HG03159 (cell line): ENCODE data around the gene ACIN1.
"Not testable (repeated sequence)": the region's sequence is repeated elsewhere in the genome, so short reads cannot be mapped to it uniquely, and the experiment has no call there.

Experiments used
- ATAC-seq: cut with Tn5 transposase; IDR thresholded peaks from one replicate; pipeline ENCODE4 v1.9.1; 2021; ENCODE audit warnings: mild to moderate bottlenecking, moderate library complexity; ENCODE audit not compliant: unreplicated experiment

ACIN1 gene

DNA sequence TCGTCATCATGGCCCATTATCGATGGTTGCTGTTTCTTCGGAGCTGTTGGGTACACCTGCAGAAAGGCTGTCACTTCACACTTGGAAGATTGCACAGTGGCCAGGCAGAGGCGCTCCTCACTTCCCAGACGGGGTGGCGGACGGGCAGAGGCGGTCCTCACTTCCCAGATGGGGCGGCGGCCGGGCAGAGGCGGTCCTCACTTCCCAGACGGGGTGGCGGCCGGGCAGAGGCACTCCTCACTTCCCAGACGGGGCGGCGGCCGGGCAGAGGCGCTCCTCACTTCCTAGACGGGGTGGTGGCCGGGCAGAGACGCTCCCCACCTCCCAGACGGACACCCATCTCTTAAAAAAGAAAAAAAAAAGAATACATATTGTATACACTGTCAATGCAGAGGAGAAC, 13.2 kb upstream of the ACIN1 start:
- ATAC-seq: not testable (repeated sequence)

GRCh38 chr14:23107620-23108019, 12.7 kb upstream of the ACIN1 start:
- ATAC-seq: not testable (repeated sequence)

DNA sequence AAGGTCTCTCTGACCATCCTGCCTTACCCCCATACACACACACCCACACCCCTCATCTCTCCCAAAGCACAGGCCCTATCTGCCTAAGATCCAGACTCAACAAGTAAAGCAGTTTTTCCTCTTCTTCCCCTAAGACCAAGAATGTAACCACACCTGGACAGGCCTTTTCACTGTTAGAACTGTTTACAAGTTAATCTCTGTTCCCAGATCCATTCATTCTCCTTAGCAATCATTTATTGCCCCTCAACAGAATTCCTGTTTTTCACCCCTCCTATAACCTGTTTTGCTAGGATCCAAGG, 11.8 kb upstream of the ACIN1 start:
- no peak for ATAC-seq

DNA sequence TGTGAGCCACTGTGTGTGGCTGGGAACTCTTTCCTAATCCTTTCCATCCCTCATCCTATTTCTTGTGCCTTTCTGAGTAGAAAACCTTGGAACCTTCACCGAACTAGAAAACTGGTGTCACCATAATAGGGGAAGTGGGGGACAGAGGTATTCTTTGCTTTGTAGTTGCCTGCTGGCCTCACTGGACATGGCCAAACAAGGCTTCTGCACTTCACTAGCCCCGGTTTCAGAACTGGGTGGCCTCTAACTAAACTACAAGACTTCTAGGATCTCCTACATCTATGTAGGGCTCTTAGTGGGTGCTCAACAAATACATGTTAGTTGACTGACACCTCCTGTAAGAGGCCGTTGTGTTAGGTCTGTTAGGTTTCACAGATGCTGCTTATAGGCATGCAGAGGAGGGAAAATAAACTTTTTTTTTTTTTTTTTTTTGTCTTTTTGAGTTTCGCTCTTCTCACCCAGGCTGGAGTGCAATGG, 10.4 kb upstream of the ACIN1 start:
- ATAC-seq: no peak

- no peak for ATAC-seq
Observed at GRCh38 chr14:23104591-23105347, 9.8 kb upstream of the ACIN1 start, which contains the start of gene CIROP. TSS of gene CIROP (minus strand) at chr14:23104989. CDS start at chr14:23104920, 69 bp downstream.

DNA sequence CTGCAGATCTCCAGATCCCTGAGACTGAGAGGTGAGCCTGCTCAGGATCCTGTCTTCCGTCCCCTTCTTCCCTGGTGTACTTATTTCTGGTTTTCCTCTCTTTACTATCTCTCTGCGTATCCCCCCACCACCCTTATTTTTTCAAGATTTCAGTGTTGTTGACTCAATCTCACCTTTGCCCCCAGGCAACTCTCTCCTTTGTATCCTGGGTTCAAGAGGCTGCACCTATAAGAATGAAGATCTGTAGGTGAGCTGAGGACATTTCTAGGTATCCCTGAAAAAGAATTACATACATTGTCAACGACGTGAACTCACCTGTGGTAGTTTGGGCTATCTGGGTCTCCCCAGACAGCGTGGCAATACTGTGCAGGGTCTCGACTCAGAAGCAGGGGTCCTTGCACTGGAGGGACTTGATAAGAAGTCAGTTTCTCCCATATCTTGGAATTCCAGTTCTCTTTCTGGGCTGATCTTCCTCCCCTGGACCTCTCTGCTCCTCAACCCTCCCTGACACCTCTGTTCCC, 9.2 kb upstream of the ACIN1 start:
- no peak for ATAC-seq

- no peak for ATAC-seq
Observed at GRCh38 chr14:23103581-23103980, 8.6 kb upstream of the ACIN1 start.

- ATAC-seq: no peak
Observed at GRCh38 chr14:23102801-23103200, 7.9 kb upstream of the ACIN1 start.

- ATAC-seq: no peak
Observed at GRCh38 chr14:23101986-23102625, 7.2 kb upstream of the ACIN1 start.

DNA sequence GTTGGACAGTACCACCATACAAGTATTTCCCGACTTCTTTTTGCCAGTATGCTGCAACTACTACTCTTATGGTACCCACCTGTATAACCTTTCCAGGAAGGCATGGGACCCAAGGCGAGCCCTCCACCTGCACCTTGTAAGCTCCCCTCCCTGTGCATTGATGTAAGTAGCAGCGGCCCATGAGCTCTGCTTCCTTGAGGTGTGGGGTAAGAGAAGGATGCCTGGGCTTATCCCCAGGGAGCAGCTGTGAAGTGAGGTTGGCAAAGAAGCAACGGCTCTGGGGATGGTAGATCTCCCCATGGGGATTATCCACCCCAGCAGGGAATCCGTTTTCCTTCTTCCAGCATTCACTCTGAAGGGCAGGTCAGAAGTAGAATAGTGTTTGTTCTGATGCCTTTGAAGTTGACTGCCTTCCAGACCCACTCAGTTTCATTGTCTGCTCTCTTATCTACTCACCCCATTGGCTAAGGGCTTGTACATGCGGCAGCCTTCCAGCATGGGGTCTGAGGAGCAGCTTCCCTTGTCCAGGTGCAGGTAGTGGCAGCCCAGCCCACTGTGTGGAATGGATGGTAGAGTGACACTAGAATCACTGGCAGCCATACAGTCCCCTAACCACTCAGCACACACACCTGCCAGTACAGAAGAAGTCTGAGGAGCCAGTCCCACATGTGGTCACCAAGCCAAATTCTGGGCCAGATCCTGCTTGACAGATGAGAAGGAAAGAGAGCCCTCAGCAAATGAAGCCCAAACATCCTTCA, 6.5 kb upstream of the ACIN1 start:
- no peak for ATAC-seq

DNA sequence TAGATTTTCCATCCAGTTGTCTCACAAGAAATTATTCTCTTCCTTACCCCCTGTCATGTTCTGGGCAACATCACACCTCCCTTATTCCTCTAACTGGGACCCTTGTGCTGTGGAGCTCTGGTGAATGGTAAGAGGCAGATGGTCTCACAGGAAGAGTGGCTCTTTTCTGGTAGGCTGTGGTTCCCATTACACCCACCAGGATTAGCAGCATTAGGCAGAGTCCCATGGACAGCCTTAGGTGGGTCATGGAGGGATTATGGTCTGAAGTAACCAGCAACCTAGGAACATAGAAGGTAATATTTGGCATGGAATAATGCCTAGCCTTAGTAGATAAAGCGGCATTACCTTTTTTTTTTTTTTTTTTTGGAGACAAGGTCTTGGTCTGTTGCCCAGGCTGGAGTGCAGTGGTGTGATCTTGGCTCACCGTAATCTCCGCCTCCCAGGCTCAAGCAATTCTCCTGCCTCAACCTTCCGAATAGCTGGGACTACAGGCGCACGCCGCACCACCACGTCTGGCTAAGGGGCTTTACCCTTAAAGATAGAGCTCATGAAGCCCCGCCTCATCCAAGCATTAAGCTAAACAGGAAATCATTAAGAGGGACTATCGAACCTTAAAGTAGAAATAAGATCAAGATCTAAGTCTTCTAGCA, 4.4 kb upstream of the ACIN1 start:
- ATAC-seq: no peak

DNA sequence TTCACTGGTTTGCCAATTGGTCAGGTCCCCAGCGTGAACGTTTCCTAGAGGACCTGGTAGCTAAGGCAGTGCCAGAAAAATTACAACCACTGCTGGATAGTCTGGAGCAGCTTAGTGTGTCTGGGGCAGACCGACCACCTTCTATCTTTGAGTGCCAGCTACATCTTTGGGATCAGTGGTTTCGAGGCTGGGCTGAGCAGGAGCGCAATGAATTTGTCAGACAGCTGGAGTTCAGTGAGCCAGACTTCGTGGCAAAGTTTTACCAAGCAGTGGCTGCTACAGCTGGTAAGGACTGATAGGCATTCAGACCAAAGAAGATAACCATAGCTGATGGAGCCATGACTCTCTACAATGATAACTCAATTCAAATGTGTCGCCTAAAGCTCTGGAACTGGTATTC, 2.9 kb upstream of the ACIN1 start:
- no peak for ATAC-seq

GRCh38 chr14:23095196-23096108, 516 bp upstream of the ACIN1 start, which contains the start of gene C14orf119:
TSS of gene C14orf119 (plus strand) at chr14:23095505. CDS start at chr14:23097659, 2,154 bp downstream.
- ATAC-seq: peak; percentile 90

- no peak for ATAC-seq
Observed at GRCh38 chr14:23093991-23094665, 808 bp downstream of the ACIN1 start.

GRCh38 chr14:23093526-23093925, 1.4 kb downstream of the ACIN1 start:
- ATAC-seq: no peak

DNA sequence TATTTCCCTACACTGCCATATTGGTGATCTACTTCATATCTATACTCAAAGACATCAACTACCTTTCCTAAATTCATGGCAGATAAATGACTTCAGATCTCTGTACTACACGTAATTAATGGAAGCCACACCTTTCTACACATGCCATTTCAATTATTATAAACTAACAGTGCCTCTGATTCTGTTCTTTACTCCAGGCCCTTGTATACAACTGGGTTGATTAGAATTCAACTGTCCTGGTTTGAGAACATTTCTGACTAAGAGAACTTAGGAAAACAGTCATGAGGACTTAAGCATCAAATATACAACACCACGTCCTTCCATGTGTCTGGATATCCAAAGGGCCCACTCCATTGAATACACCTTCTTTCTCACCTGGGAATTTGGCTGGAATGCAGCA, 1.8 kb downstream of the ACIN1 start:
- ATAC-seq: no peak

GRCh38 chr14:23091294-23092225, 3.4 kb downstream of the ACIN1 start:
- ATAC-seq: no peak

DNA sequence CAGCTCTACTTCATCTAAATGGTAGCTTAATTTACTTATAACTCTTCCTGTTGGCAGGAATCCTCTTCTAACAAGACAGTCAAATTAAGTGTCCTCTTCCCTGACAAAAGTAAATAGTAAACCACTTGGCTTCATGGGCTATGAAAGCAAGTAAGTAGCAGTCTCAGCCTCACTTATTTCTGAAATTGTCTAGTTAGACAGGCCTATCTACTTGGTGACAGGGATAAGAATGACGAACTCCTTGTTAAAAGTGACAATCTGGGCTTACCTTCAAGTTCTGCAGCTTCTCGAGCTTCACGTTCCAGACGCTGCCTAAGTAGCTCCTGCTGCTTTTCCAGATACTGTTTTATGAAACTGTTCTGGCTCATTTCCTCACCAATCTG, 4.7 kb downstream of the ACIN1 start:
- ATAC-seq: no peak
